ENCODE data around the gene CD40. TPM values are rescaled to one million over a fixed set of nuclear protein-coding genes. Genes with fewer than 3 reads are reported as not detected.

The CD40 gene
- total and polyA plus RNA-seq, 2 of the 4 experiments (the other 2 are of a cell fraction) = 0.36 to 0.92 TPM

- no peak overlapping the region for H2AFZ ChIP-seq (replicated peaks; ENCODE audit: low read length, poor library complexity)
- H2AK5ac ChIP-seq (ENCODE audit: low read depth, low read length) = no peak overlapping the region
- peaks cover 49% of the 10 kb centered on the region for H3K27me3 ChIP-seq (ENCODE audit: control insufficient read depth, insufficient read depth, low read length)
- no peak overlapping the region for H3K27ac ChIP-seq (ENCODE audit: insufficient read depth, low read length)
- ATAC-seq (ENCODE audit: low read depth) (no peak), DNase-seq (no peak)
- H3K9me1 ChIP-seq (ENCODE audit: insufficient read depth, low read length) = no peaks in the 10 kb centered on the region
- intact Hi-C loops (cut with micrococcal nuclease) (no loop called here), in situ Hi-C loops (cut with MboI; ENCODE audit: low sequenced_read_pairs) (no loop called here), dilution Hi-C loops (cut with HindIII; ENCODE audit: low sequenced_read_pairs, unreplicated experiment) (no loop called here)
- no peak overlapping the region for H3K4ac ChIP-seq (ENCODE audit: low read depth, low read length)
- H4K91ac ChIP-seq (ENCODE audit: insufficient read depth, low read depth, low read length) = no peak overlapping the region
- H3K9ac ChIP-seq (ENCODE audit: low read depth, low read length) = no peak overlapping the region
- no TSS peak for BruUV-seq (replicated peaks)
- H4K5ac ChIP-seq (ENCODE audit: low read depth, low read length) = no peak overlapping the region
- no CpG with 5 or more reads among the region's 4 CpGs for WGBS, 2 experiments (ENCODE audit: extremely low coverage in 2 of 2, insufficient read length in 1 of 2)
- no peak overlapping the region for H3K14ac ChIP-seq (replicated peaks; ENCODE audit: low read depth, low read length)
- ChIA-PET CTCF (no interaction called here), POLR2A (ENCODE audit: unreplicated experiment) (no interaction called here)
- no peak overlapping the region for H3K18ac ChIP-seq (ENCODE audit: low read depth, low read length)
- no peaks in the 10 kb centered on the region for H3K9me3 ChIP-seq (ENCODE audit: control insufficient read depth, insufficient read depth, low read length)
- no peak overlapping the region for H3K23ac ChIP-seq (ENCODE audit: low read depth, low read length)
- no peak overlapping the region for H3K4me3 ChIP-seq (ENCODE audit: insufficient read depth, low read depth, low read length)
- H3K79me1 ChIP-seq (ENCODE audit: low read depth in 1 of 2, low read length in 2 of 2) = no peaks in the 10 kb centered on the region
- H3K4me1 ChIP-seq (ENCODE audit: control insufficient read depth, insufficient read depth, low read length) = no peaks in the 10 kb centered on the region
- H2BK15ac ChIP-seq (ENCODE audit: low read depth, low read length) = no peak overlapping the region
- no peak overlapping the region for H4K8ac ChIP-seq (ENCODE audit: low read depth in 2 of 2, low read length in 2 of 2)
- no peaks in the 10 kb centered on the region for H4K20me1 ChIP-seq (ENCODE audit: insufficient read depth, low read length)
- H2AK9ac ChIP-seq (replicated peaks; ENCODE audit: low read depth, low read length, poor library complexity) = no peak overlapping the region
- H3K4me2 ChIP-seq (ENCODE audit: low read depth, low read length) = no peak overlapping the region
- no peak overlapping the region for H2BK20ac ChIP-seq (ENCODE audit: low read depth, low read length)
- TF ChIP-seq MXI1 (IDR thresholded peaks at IDR 0.05; ENCODE audit: borderline replicate concordance, low read depth, low read length) (no peak), MAZ (IDR thresholded peaks at IDR 0.05; ENCODE audit: borderline replicate concordance, low read depth, low read length) (no peak), CEBPB (IDR thresholded peaks at IDR 0.05; ENCODE audit: low read depth, low read length) (no peak), CTCF (conservative IDR thresholded peaks at IDR 0.05; ENCODE audit: low read depth, low read length) (no peak), POLR2A (IDR thresholded peaks at IDR 0.05; ENCODE audit: low read depth, low read length) (no peak), NFE2L2 (IDR thresholded peaks at IDR 0.05; ENCODE audit: low read depth, low read length) (no peak), RAD21 (IDR thresholded peaks at IDR 0.05; ENCODE audit: low read length) (no peak), RCOR1 (IDR thresholded peaks at IDR 0.05; ENCODE audit: insufficient replicate concordance, low read length) (no peak), CHD1 (IDR thresholded peaks at IDR 0.05; ENCODE audit: low read depth, low read length) (no peak), BHLHE40 (IDR thresholded peaks at IDR 0.05; ENCODE audit: low read depth, low read length) (no peak), SMC3 (IDR thresholded peaks at IDR 0.05; ENCODE audit: low read depth, low read length) (no peak), MAFK (IDR thresholded peaks at IDR 0.05; ENCODE audit: low read depth, low read length) (no peak), FOS (IDR thresholded peaks at IDR 0.05; ENCODE audit: low read depth, low read length) (no peak), ELK1 (IDR thresholded peaks at IDR 0.05; ENCODE audit: borderline replicate concordance, low read depth, low read length) (no peak), USF2 (IDR thresholded peaks at IDR 0.05; ENCODE audit: low read depth, low read length) (no peak)
- H3K56ac ChIP-seq (ENCODE audit: extremely low read depth, insufficient read depth, low read length) = no peak overlapping the region
- no peak overlapping the region for H2BK5ac ChIP-seq (ENCODE audit: low read depth, low read length, poor library complexity, severe bottlenecking)
- no peak overlapping the region for H2BK120ac ChIP-seq (ENCODE audit: low read depth, low read length)
- H3K36me3 ChIP-seq (ENCODE audit: control insufficient read depth, insufficient read depth, low read length) = no peaks in the 10 kb centered on the region
Measured at GRCh38 chr20:46175127-46175494, 57.0 kb downstream of the CD40 start.

All from IMR-90 (cell line).